HEK293 (cell line): ENCODE results near the gene SLC34A2.

ENCODE experiments used
- CTCF ChIA-PET: fragments of 350-600 bp; formaldehyde crosslinking; extraction: SDS; loops from one replicate; lab custom pipeline; 2021; ENCODE audit warnings: antibody characterized with exemption; lab: Yijun Ruan, JAX
- POLR2A ChIA-PET: fragments of 300-600 bp; formaldehyde crosslinking; extraction: SDS; loops from one replicate; lab custom pipeline; 2020; ENCODE audit warnings: antibody characterized with exemption, inconsistent platforms; lab: Yijun Ruan, JAX
- H3K27ac ChIP-seq: fragments of 200-500 bp; sonication (Bioruptor generic); 2 replicates; pipeline ENCODE4 v1.5.1; 2014; ENCODE audit warnings: low read depth, low read length, control low read depth, inconsistent platforms; ENCODE audit errors: extremely low read depth
- H3K36me3 ChIP-seq, 2 experiments: fragments of 200-500 bp in 1 of 2; sonication (Bioruptor generic) in 1 of 2; 1 replicate in 1 of 2; 2 replicates in 1 of 2; pipeline ENCODE4 v1.5.1; 2014 to 2017; ENCODE audit warnings: inconsistent platforms in 2 of 2, low read length in 2 of 2; ENCODE audit not compliant: control insufficient read depth in 2 of 2, insufficient read depth in 1 of 2
- H3K4me1 ChIP-seq: fragments of 200-500 bp; sonication (Bioruptor generic); 2 replicates; pipeline ENCODE4 v1.5.1; 2014; ENCODE audit warnings: mild to moderate bottlenecking, low read length, inconsistent platforms; ENCODE audit not compliant: control insufficient read depth, insufficient read depth
- H3K4me3 ChIP-seq: 2 replicates; pipeline ENCODE4 v1.5.1; 2011; ENCODE audit warnings: low read depth, mild to moderate bottlenecking, control low read depth, low read length, moderate library complexity
- H3K9me3 ChIP-seq: fragments of 200-500 bp; sonication (Bioruptor generic); 2 replicates; pipeline ENCODE4 v1.5.1; 2014; ENCODE audit warnings: low read depth, low read length, inconsistent platforms; ENCODE audit not compliant: control insufficient read depth, insufficient read depth
- HOXD13 ChIP-seq: sonication (generic); formaldehyde crosslinking; IDR thresholded peaks from 2 replicates; pipeline ENCODE4 v1.8.0; 2022; ENCODE audit warnings: missing genetic modification reagents, borderline replicate concordance
- PRDM10 ChIP-seq: fragments of 450-650 bp; formaldehyde crosslinking; IDR thresholded peaks from 2 replicates; pipeline ENCODE4 v1.5.1; 2016; ENCODE audit warnings: missing biosample characterization, missing genetic modification characterization
- TSHZ1 ChIP-seq: fragments of 450-650 bp; formaldehyde crosslinking; IDR thresholded peaks from 2 replicates; pipeline ENCODE4 v1.5.1; 2016; ENCODE audit warnings: missing biosample characterization, missing genetic modification characterization, borderline replicate concordance
- ZBTB1 ChIP-seq: fragments of 450-650 bp; formaldehyde crosslinking; IDR thresholded peaks from 2 replicates; pipeline ENCODE4 v1.5.1; 2016; ENCODE audit warnings: missing biosample characterization, missing genetic modification characterization
- ZNF138 ChIP-seq: fragments of 450-650 bp; formaldehyde crosslinking; IDR thresholded peaks from 2 replicates; pipeline ENCODE4 v1.5.1; 2016; ENCODE audit warnings: missing biosample characterization, missing genetic modification characterization, borderline replicate concordance
- ZNF280D ChIP-seq: fragments of 450-650 bp; formaldehyde crosslinking; IDR thresholded peaks from 2 replicates; pipeline ENCODE4 v1.5.1; 2016; ENCODE audit warnings: missing biosample characterization, missing genetic modification characterization
- ZNF394 ChIP-seq: fragments of 450-650 bp; formaldehyde crosslinking; IDR thresholded peaks from 2 replicates; pipeline ENCODE4 v1.5.1; 2016; ENCODE audit warnings: missing biosample characterization, missing genetic modification characterization, mild to moderate bottlenecking, moderate library complexity, borderline replicate concordance
- ZNF48 ChIP-seq: fragments of 450-650 bp; formaldehyde crosslinking; IDR thresholded peaks from 2 replicates; pipeline ENCODE4 v1.5.1; 2016; ENCODE audit warnings: missing biosample characterization, missing genetic modification characterization
- ZNF544 ChIP-seq: fragments of 450-650 bp; formaldehyde crosslinking; IDR thresholded peaks from 2 replicates; pipeline ENCODE4 v1.5.0; 2017; ENCODE audit warnings: missing biosample characterization, missing genetic modification characterization
- ZNF549 ChIP-seq: fragments of 450-650 bp; IDR thresholded peaks from 2 replicates; pipeline ENCODE4 v1.5.1; 2018; ENCODE audit warnings: missing biosample characterization, missing genetic modification characterization, mild to moderate bottlenecking, inconsistent platforms, moderate library complexity
- ZNF561 ChIP-seq: fragments of 450-650 bp; IDR thresholded peaks from 2 replicates; pipeline ENCODE4 v1.5.1; 2018; ENCODE audit warnings: missing biosample characterization, missing genetic modification characterization, borderline replicate concordance
- TF ChIP-seq, protein P1 (sequence below): sonication (generic); formaldehyde crosslinking; IDR thresholded peaks from 2 replicates; pipeline ENCODE4 v1.8.1; 2022; ENCODE audit warnings: mild to moderate bottlenecking, moderate library complexity, missing genetic modification reagents
- TF ChIP-seq, protein P2 (sequence below): fragments of 450-650 bp; IDR thresholded peaks from 2 replicates; pipeline ENCODE4 v1.5.1; 2018; ENCODE audit warnings: missing biosample characterization, mild to moderate bottlenecking, missing genetic modification characterization
- TF ChIP-seq, protein P3 (sequence below): fragments of 450-650 bp; formaldehyde crosslinking; IDR thresholded peaks from 2 replicates; pipeline ENCODE4 v1.5.1; 2016; ENCODE audit warnings: missing biosample characterization, missing genetic modification characterization

Gene SLC34A2

DNA sequence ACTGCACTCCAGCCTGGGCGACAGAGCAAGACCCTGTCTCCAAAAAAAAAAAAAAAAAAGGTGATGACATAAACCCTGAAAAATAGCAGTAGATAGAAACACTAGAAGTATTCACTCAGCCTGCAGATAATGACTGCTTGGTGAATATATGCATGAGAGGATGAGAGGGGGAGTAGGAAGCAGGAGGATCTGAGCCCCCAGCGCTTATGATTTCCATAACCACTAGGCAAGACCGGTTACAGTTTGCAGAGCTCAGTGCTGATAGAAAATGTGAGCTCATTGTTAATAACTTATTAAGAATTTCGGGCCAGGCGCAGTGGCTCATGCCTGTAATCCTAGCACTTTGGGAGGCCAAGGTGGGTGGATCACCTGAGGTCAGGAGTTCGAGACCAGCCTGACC, 40.8 kb upstream of the SLC34A2 start:
- Histone ChIP-seq H3K36me3 (no peaks in the 10 kb centered on the region), H3K27ac (no peak overlapping the region), H3K9me3 (no peaks in the 10 kb centered on the region), H3K4me3 (no peak overlapping the region), H3K4me1 (no peaks in the 10 kb centered on the region)
- ChIA-PET POLR2A (no interaction called here), CTCF (no interaction called here)
- TF ChIP-seq ZNF394 (no peak), ZNF549 (tag by site-specific recombination) (no peak), HOXD13 (CRISPR knock-in tag) (no peak), PRDM10 (no peak), ZNF48 (tag by site-specific recombination) (no peak), ZNF280D (no peak), ZNF561 (tag by site-specific recombination) (no peak), ZNF138 (tag by site-specific recombination) (no peak), ZNF544 (tag by site-specific recombination) (no peak), ZBTB1 (tag by site-specific recombination) (no peak), TSHZ1 (tag by site-specific recombination) (no peak)
- TF ChIP-seq, protein P1, sequence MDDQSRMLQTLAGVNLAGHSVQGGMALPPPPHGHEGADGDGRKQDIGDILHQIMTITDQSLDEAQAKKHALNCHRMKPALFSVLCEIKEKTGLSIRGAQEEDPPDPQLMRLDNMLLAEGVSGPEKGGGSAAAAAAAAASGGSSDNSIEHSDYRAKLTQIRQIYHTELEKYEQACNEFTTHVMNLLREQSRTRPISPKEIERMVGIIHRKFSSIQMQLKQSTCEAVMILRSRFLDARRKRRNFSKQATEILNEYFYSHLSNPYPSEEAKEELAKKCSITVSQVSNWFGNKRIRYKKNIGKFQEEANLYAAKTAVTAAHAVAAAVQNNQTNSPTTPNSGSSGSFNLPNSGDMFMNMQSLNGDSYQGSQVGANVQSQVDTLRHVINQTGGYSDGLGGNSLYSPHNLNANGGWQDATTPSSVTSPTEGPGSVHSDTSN = no peak
- TF ChIP-seq, protein P2, sequence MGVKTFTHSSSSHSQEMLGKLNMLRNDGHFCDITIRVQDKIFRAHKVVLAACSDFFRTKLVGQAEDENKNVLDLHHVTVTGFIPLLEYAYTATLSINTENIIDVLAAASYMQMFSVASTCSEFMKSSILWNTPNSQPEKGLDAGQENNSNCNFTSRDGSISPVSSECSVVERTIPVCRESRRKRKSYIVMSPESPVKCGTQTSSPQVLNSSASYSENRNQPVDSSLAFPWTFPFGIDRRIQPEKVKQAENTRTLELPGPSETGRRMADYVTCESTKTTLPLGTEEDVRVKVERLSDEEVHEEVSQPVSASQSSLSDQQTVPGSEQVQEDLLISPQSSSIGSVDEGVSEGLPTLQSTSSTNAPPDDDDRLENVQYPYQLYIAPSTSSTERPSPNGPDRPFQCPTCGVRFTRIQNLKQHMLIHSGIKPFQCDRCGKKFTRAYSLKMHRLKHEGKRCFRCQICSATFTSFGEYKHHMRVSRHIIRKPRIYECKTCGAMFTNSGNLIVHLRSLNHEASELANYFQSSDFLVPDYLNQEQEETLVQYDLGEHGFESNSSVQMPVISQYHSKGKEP = no peak
- TF ChIP-seq, protein P3, sequence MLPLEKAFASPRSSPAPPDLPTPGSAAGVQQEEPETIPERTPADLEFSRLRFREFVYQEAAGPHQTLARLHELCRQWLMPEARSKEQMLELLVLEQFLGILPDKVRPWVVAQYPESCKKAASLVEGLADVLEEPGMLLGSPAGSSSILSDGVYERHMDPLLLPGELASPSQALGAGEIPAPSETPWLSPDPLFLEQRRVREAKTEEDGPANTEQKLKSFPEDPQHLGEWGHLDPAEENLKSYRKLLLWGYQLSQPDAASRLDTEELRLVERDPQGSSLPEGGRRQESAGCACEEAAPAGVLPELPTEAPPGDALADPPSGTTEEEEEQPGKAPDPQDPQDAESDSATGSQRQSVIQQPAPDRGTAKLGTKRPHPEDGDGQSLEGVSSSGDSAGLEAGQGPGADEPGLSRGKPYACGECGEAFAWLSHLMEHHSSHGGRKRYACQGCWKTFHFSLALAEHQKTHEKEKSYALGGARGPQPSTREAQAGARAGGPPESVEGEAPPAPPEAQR (tag by site-specific recombination) = no peak
